Gastrocnemius medialis (tissue), 4 donors: Measurements from ENCODE around the gene ACTN3. TPM values are rescaled to one million over a fixed set of nuclear protein-coding genes. Genes with fewer than 3 reads are reported as not detected.
A peak's percentile ranks its signal among the peaks of the same experiment; 100 is the strongest.

Experiments
- ATAC-seq, 2 donors: fragments of 150-250 bp; one replicate each; pipeline ENCODE4 v1.9.1; 2016
- DNase-seq, 2 donors: peaks; one replicate each; pipeline ENCODE4 v3.0.0-alpha.2; 2019
- H3K27ac ChIP-seq, 4 donors: fragments of 200-600 bp; sonication (generic); 1 replicate in 1 of 4; 2 replicates in 3 of 4; pipeline ENCODE4 v1.5.1; 2016 to 2018; ENCODE audit warnings: mild to moderate bottlenecking in 2 of 4, moderate library complexity in 1 of 4
- H3K27me3 ChIP-seq, 3 donors: fragments of 200-600 bp; sonication (generic) in 2 of 3; 1 replicate in 1 of 3; 2 replicates in 2 of 3; pipeline versions ENCODE4 v1.5.1 to v1.6.0; 2016 to 2019; ENCODE audit warnings: mild to moderate bottlenecking in 1 of 3, moderate library complexity in 1 of 3
- H3K36me3 ChIP-seq, 2 donors: fragments of 200-600 bp; sonication (generic) in 1 of 2; one replicate each; pipeline ENCODE4 v1.5.1; 2017 to 2018
- H3K4me1 ChIP-seq, 2 donors: fragments of 200-600 bp; sonication (generic) in 1 of 2; one replicate each; pipeline ENCODE4 v1.5.1; 2016 to 2017; ENCODE audit warnings: mild to moderate bottlenecking in 2 of 2
- H3K4me3 ChIP-seq, 4 donors: fragments of 200-600 bp; sonication (generic) in 3 of 4; 1 replicate in 1 of 4; 2 replicates in 3 of 4; pipeline ENCODE4 v1.5.1; 2016 to 2019; ENCODE audit warnings: mild to moderate bottlenecking in 2 of 4
- H3K9me3 ChIP-seq, 3 donors: fragments of 200-600 bp; sonication (generic) in 2 of 3; 1 replicate in 1 of 3; 2 replicates in 2 of 3; pipeline ENCODE4 v1.5.1; 2016 to 2019
- CTCF ChIP-seq, 5 experiments: fragments of 450-650 bp in 3 of 5; fragments of 200-600 bp in 2 of 5; sonication (generic) in 2 of 5; IDR thresholded peaks in 4 of 5; conservative IDR thresholded peaks in 1 of 5; 1 replicate in 4 of 5; 2 replicates in 1 of 5; pipeline ENCODE4 v1.5.1; 2016 to 2019; ENCODE audit warnings: antibody characterized with exemption in 5 of 5, mild to moderate bottlenecking in 3 of 5, moderate library complexity in 3 of 5
- POLR2A ChIP-seq, 2 donors: fragments of 450-650 bp; IDR thresholded peaks; one replicate each; pipeline ENCODE4 v1.6.1; 2017; ENCODE audit warnings: antibody characterized with exemption in 2 of 2, mild to moderate bottlenecking in 2 of 2, moderate library complexity in 2 of 2
- in situ Hi-C, 4 donors: fragments of 200-750 bp; cut with MboI; loops; one replicate each; pipeline versions ENCODE4 v1.15.0 to v1.8.0; 2017; ENCODE audit warnings: low sequenced_read_pairs in 4 of 4
- intact Hi-C: fragments of 100-400 bp; cut with DNase I; formaldehyde crosslinking; loops from one replicate; pipeline ENCODE4 v1.15.1; 2023; ENCODE audit warnings: low total_unique reads
- total RNA-seq, 4 donors: library from RNA; depleted of rRNA; stranded (reverse); fragments of >200 nt; gene quantifications; one replicate each; pipeline versions ENCODE4 v1.1.0 to v1.2.3, GENCODE V29; 2016

The ACTN3 gene
- total RNA-seq, 4 donors from 2014 or later = 0.85 to 2.4 (median 1.2) TPM

GRCh38 chr11:66569076-66569475 is 22.4 kb downstream of the ACTN3 start:
- Histone ChIP-seq H3K9me3 (no peaks in the 10 kb centered on the region), H3K27me3 (no peaks in the 10 kb centered on the region), H3K36me3 (peaks cover 0 to 7% of the 10 kb centered on the region in 2 donors), H3K4me1 (peaks cover 5 to 11% of the 10 kb centered on the region in 2 donors), H3K27ac (peak overlapping the region; percentile 74 to 86 (median 79)), H3K4me3 (peak overlapping the region in 1 of 4 donors; percentile 57)
- DNase-seq (no peak), ATAC-seq (no peak)
- no peak for TF ChIP-seq CTCF (IDR thresholded peaks at IDR 0.05 in 4 of 5, conservative IDR thresholded peaks at IDR 0.05 in 1 of 5)
- intact Hi-C loops (no loop called here), in situ Hi-C loops (no loop called here)

GRCh38 chr11:66570079-66570849 is 23.6 kb downstream of the ACTN3 start:
- Histone ChIP-seq H3K9me3 (no peaks in the 10 kb centered on the region), H3K4me1 (peaks cover 5 to 11% of the 10 kb centered on the region in 2 donors), H3K4me3 (no peak overlapping the region), H3K36me3 (no peaks in the 10 kb centered on the region), H3K27ac (no peak overlapping the region), H3K27me3 (no peaks in the 10 kb centered on the region)
- TF ChIP-seq POLR2A (IDR thresholded peaks at IDR 0.05) = no peak
- no peak for TF ChIP-seq CTCF (IDR thresholded peaks at IDR 0.05 in 4 of 5, conservative IDR thresholded peaks at IDR 0.05 in 1 of 5)
- in situ Hi-C loops (loop anchor here in 1 of 4 donors (10.0 kb wide), 1 partner anchor 105 kb away; the partner anchor contains the start of gene RBM4B), intact Hi-C loops (no loop called here)
- no peak for DNase-seq
- ATAC-seq = no peak

DNA sequence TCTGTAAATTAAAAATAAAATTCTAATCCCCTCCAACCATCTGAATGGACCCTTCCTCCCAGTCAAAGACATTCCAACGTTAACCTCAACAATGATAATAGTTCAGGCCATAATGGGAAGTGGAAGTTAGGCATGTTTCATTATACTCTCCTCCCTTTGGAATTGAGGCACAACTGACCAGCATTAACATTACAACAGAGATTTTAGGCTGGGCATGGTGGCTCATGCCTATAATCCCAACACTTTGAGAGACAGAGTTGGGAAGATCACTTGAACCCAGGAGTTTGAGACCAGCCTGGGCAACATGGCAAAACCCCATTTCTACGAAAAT is 24.1 kb downstream of the ACTN3 start:
- intact Hi-C loops (no loop called here), in situ Hi-C loops (loop anchor here in 1 of 4 donors (10.0 kb wide), 1 partner anchor 104 kb away; the partner anchor contains the start of gene RBM4B)

DNA sequence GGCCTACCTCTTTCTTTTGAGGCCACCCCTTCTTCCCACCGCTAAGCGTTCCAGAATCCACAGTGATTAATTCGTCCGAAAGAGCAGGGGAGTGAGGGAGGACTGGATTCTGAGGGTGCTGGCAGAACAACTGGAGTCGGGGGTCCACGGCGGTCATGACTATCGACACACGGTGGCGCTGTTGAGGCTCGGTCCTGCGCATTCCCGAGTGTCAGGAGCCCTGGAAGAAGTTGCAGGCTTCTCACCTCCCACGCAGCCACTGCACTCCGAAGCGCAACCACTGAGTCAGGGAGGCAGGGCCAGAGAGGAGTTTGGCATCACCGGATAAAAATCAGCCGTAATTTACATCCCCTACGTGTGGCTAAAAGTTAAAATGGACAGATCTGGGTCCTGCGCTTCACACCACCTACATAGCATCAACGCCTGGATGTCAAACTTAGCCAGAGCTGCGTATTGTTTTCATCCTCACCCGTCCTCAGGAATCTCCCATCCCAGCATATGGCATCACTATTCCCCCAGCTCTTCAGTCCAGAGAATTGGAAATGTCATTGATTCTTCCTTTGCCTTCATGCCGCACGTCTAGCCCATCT is 32.4 kb downstream of the ACTN3 start:
- ATAC-seq (peak; percentile 68 to 91), DNase-seq (peak; percentile 50 to 61)
- intact Hi-C loops = loop anchor here (1.0 kb wide), 1 partner anchor 99 kb away; no protein-coding TSS in a partner anchor
- in situ Hi-C loops = loop anchor here in 2 of 4 donors (10.0 to 25.0 kb wide), 2 partner anchors 96 to 258 kb away; partner anchors contain the start of genes RCE1 (in 2 of the 2) and RBM4B (in 1 of the 2)
- Histone ChIP-seq H3K4me3 (no peak overlapping the region), H3K27ac (no peak overlapping the region), H3K27me3 (no peaks in the 10 kb centered on the region), H3K9me3 (no peaks in the 10 kb centered on the region), H3K4me1 (no peaks in the 10 kb centered on the region), H3K36me3 (no peaks in the 10 kb centered on the region)
- no peak for TF ChIP-seq POLR2A (IDR thresholded peaks at IDR 0.05)
- peak; percentile 77 to 85 (median 83) for TF ChIP-seq CTCF (IDR thresholded peaks at IDR 0.05 in 4 of 5, conservative IDR thresholded peaks at IDR 0.05 in 1 of 5)

More for the DNA sequence above, 24.1 kb downstream of the ACTN3 start:
- Histone ChIP-seq H3K27me3 (no peaks in the 10 kb centered on the region), H3K36me3 (no peaks in the 10 kb centered on the region), H3K4me3 (no peak overlapping the region), H3K9me3 (no peaks in the 10 kb centered on the region), H3K4me1 (peaks cover 5 to 11% of the 10 kb centered on the region in 2 donors), H3K27ac (no peak overlapping the region)
- no peak for ATAC-seq
- no peak for TF ChIP-seq CTCF (IDR thresholded peaks at IDR 0.05 in 4 of 5, conservative IDR thresholded peaks at IDR 0.05 in 1 of 5)
- no peak for TF ChIP-seq POLR2A (IDR thresholded peaks at IDR 0.05)
- no peak for DNase-seq
